AG08396 (cell line): ENCODE data around the gene EPHA8.

ENCODE experiments used
- DNase-seq: peaks from one replicate; pipeline ENCODE4 v3.0.0; 2012; ENCODE audit warnings: low spot score, mixed read lengths

EPHA8 gene

DNA sequence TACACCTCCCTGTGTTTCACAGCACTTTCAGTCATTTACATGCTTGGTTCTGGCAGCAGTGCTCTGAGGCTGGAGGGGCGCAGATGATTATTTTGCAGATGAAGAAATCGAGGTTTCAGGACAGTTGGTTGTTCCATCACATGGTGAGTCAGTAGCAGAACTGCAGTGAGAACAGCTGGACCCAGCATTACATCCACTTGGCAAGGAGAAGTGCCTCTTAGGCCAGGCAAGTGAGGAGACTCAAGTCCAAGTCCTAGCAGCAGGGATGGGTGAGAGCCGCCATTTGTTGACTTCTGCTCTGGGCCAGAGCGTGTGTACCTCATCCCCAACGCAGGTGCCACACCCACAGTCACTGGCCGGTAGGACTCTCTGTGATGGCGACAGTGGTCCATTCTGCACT lies 26.8 kb upstream of the EPHA8 start:
- no peak for DNase-seq

GRCh38 chr1:22537441-22538139 lies 25.7 kb upstream of the EPHA8 start:
- DNase-seq: no peak

DNA sequence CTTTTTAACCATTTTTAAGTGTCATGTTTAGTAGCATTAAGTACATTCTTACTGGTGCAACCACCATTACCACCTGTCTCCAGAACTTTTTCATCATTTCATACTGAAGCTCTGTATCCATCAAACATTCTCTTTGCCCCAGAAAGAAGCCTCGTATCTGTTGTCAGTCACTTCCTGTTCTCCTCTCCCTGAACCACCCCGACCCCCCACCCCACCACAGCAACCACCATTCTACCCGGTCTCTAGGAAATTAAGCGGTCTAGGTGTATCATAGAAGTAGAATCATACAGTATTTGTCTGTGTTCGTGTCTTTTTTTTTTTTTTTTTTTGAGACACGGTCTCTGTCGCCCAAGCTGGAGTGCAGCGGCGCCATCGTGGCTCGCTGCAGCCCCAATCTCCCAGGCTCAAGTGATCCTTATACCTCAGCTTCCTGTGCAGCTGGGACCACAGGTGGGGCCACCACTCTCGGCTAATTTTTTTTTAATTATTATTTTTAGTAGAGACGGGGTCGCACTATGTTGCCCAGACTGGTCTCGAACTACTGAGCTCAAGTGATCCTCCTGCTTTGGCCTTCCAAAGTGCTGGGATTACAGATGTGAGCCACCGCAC lies 23.7 kb upstream of the EPHA8 start:
- no peak for DNase-seq

- DNase-seq: no peak
These were observed 23.0 kb upstream of the EPHA8 start for GRCh38 chr1:22540337-22540736.

DNA sequence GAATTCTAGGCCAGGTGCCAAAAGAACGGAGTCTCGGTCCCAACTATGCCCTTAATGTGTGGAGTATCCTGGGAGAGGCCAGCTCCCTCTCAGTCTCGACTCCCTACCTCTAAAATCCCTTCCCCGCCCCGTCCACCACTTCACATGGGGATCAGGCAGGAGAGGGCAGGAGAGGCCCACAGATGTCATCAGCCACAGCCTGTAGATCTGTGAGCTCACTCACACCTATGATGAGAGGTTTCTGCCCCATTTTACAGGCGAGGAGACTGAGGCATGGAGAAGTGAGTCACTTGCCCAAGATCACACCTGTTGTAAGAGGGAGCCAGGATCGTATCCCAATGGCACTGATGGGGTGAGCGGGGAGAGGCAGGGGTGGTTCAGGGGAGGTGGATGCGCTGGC lies 20.4 kb upstream of the EPHA8 start:
- DNase-seq: no peak

DNA sequence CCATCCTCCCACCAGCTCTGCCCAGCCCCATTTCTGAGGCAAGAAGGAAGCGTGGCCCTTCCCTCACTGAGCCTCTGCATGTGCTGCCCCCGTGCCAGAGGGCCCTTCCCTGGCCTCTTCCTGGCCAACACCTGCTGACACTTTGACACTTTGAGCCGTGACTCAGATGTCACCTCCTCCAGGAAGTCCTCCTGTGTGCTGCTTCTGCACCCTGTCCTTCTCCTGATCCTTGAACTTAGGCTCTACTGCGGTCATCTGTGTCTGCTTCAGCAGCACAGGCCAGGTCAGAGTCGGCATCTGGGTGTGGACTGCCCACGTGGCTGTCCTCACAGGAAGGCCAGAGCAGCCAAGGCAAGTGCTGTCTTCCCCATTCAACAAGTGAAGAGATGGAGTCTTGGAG lies 19.6 kb upstream of the EPHA8 start:
- DNase-seq: no peak

GRCh38 chr1:22544606-22545005 lies 18.7 kb upstream of the EPHA8 start:
- no peak for DNase-seq

DNA sequence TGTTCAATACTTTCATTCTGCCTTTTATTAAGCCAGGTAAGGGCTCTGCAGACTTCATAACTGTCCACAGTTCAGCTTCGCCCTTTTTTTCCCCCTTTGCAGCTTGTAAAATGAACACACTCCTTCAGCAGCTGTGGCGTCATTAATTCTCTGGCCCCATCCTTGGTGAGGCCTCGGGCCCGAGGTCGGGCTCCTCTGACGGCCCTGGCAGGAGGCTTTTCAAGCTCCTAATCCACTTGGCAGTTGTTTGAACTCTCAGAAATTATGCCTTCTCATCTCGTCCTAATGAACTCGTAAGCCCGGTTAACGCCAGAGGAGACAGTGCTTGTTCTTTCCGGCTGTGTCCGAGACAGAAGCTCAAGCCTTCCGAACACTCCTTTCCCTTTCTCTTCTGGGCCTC lies 18.1 kb upstream of the EPHA8 start:
- DNase-seq: no peak

DNA sequence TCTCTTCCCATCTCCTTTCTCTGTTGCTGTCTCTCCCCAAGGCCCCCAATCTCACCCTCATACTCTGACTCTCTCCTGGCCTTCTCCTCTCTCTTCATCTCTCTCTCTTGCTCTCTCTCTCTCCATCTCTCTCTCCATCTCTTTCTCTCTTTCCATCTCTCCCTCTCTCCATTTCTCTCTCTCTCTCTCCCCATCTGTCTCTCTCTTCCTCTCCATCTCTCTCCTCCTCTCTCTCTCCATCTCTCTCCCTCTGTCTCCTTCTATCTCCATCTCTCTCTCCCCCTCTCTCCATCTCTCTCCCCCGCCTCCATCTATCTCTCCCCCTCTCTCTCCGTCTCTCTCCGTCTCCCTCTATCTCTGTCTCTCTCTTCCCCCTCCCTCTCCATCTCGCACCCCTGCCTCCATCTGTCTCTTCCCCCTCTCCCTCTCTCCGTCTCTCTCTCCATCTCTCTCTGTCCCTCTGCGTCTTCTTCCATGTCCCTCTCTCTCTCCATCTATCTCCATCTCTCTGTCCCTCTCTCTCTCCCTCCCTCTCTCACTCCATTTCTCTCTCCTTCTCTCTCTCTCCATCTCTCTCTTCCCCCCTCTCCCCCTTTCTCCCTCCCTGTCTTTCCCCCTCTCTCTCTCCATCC lies 16.0 kb upstream of the EPHA8 start:
- no peak for DNase-seq

DNA sequence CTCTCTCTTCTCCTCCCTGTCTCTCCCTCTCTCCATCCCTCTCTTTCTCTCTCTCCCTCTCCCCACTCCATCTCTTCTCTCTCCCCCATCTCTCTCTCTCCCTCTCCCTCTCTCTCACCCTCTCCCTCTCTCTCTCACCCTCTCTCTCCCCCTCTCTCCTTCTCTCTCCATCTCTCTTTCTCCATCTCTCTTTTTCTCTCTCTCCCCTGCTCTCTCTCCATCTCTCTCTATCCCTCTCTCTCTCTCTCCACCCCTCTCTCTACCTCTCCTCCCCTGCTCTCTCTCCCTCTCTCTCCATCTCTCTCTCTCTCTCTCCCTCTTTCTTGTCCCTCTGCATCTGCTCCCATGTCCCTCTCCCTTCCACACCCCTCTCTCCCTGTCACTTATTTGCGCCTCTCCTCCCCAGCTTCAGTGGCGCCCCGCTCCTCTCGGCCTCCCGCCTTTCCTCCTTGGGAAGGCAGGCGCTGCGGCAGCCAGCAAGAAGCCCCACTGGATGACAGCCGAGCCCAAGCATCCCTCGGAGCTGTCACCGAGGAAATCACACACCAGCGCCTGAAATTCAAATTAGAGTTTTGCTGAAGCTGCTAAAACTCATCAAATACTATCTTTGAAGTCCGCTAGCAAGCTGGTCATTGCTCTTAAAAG lies 15.3 kb upstream of the EPHA8 start:
- no peak for DNase-seq

GRCh38 chr1:22550021-22550420 lies 13.3 kb upstream of the EPHA8 start:
- no peak for DNase-seq

GRCh38 chr1:22551591-22551990 lies 11.7 kb upstream of the EPHA8 start:
- no peak for DNase-seq

GRCh38 chr1:22552021-22552420 lies 11.3 kb upstream of the EPHA8 start:
- no peak for DNase-seq

- no peak for DNase-seq
These were observed 10.0 kb upstream of the EPHA8 start for GRCh38 chr1:22553104-22553880.

DNA sequence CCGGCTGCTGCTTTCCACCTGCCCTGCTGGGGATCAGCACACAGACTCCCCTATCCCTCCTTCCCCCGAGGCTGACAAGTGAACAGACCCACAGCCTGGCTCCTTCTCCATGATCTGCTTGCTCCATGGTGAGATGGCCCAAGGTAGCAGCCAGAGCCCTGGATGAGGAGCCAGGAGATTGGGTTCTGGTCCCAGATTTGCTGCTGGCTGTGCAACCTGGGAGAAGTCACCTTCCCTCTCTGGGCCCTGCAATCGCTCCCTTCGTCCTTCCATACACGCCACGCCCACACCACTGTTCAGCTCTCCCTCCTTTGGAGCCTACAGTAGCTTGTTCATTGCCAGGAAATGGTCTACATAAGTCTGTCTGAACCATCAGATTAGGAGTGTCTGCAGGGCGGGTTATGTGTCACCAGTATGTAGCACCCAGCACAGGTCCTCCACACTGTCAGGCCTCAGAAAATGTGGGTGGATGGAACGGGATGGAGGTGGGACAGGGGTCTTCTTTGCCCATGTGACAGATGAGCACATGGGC lies 9.2 kb upstream of the EPHA8 start:
- DNase-seq: no peak

DNA sequence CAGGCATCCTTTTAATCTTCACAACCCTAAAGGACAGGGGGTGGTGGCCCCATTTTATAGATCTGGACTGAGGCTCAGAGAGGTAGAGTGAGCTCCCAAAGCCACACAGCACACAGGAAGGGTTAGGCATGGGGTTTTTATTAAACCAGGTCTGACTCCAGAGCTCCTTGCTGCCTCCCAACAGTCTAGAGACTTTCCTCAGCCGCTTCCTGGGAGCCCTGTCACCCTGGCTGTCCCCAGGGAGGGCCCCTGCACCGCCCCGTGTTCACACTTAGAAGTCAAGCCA lies 8.0 kb upstream of the EPHA8 start:
- no peak for DNase-seq

- DNase-seq: no peak
These were observed 6.7 kb upstream of the EPHA8 start for GRCh38 chr1:22556391-22557104.

GRCh38 chr1:22557341-22557950 lies 5.8 kb upstream of the EPHA8 start:
- DNase-seq: no peak

GRCh38 chr1:22563671-22564602 lies 648 bp downstream of the EPHA8 start:
- DNase-seq: no peak

- no peak for DNase-seq
These were observed 2.9 kb downstream of the EPHA8 start for GRCh38 chr1:22566161-22566560.
